Hair follicular keratinocyte (primary cell): ENCODE measurements around the gene TBX4. TPM values are rescaled to one million over a fixed set of nuclear protein-coding genes. Genes with fewer than 3 reads are reported as not detected.

ENCODE experiments used
- total RNA-seq: library from RNA; depleted of rRNA; stranded (reverse); fragments of >200 nt; gene quantifications from 2 replicates; pipeline ENCODE4 v1.2.3, GENCODE V29; 2015

TBX4 gene
- not detected in 2 replicates for total RNA-seq

GRCh38 chr17:61452301-61453290, at the start of gene TBX4:
Gene TBX4 (plus strand): TSS chr17:61452422. CDS start chr17:61456491, 4,069 bp downstream.

Other genes starting within 250 kb of the TBX4 start
- 0.31 and 0.38 TPM in 2 replicates for gene TBX2, start 52.6 kb upstream of the TBX4 start, total RNA-seq
- not detected in 2 replicates for gene NACA2, start 138.8 kb downstream of the TBX4 start, total RNA-seq